ENCODE measurements around the gene KIAA1958. TPM values are rescaled to one million over a fixed set of nuclear protein-coding genes. Genes with fewer than 3 reads are reported as not detected.

The KIAA1958 gene
- total RNA-seq, 4 donors from 2014 or later, result 2.0 to 6.0 (median 4.8) TPM

GRCh38 chr9:112623198-112623597, 136.6 kb downstream of the KIAA1958 start:
- no peak for DNase-seq (ENCODE audit: low spot score)
- ATAC-seq (ENCODE audit: low FRiP score), result no peak
- TF ChIP-seq CTCF (IDR thresholded peaks at IDR 0.05), result no peak

GRCh38 chr9:112624711-112625707, 138.4 kb downstream of the KIAA1958 start:
- no peak for TF ChIP-seq CTCF (IDR thresholded peaks at IDR 0.05)
- ATAC-seq (ENCODE audit: low FRiP score), result no peak
- no peak for DNase-seq (ENCODE audit: low spot score)

- ATAC-seq (ENCODE audit: low FRiP score), result no peak
- no peak for TF ChIP-seq CTCF (IDR thresholded peaks at IDR 0.05)
- no peak for DNase-seq (ENCODE audit: low spot score)
Observed at GRCh38 chr9:112629671-112630485, 143.3 kb downstream of the KIAA1958 start.

GRCh38 chr9:112631313-112632070, 144.9 kb downstream of the KIAA1958 start:
- no peak for DNase-seq (ENCODE audit: low spot score)
- no peak for ATAC-seq (ENCODE audit: low FRiP score)
- TF ChIP-seq CTCF (IDR thresholded peaks at IDR 0.05), result no peak

- no peak for TF ChIP-seq CTCF (IDR thresholded peaks at IDR 0.05)
- ATAC-seq (ENCODE audit: low FRiP score) (no peak), DNase-seq (ENCODE audit: low spot score) (no peak)
Observed at GRCh38 chr9:112640311-112640710, 153.7 kb downstream of the KIAA1958 start.

GRCh38 chr9:112642126-112642525, 155.5 kb downstream of the KIAA1958 start:
- no peak for DNase-seq (ENCODE audit: low spot score)
- no peak for ATAC-seq (ENCODE audit: low FRiP score)
- TF ChIP-seq CTCF (IDR thresholded peaks at IDR 0.05), result no peak

All from omental fat pad (tissue), 4 donors.